Osteocyte (in vitro differentiated cells): Measurements from ENCODE around the gene C5. TPM values are rescaled to one million over a fixed set of nuclear protein-coding genes. Genes with fewer than 3 reads are reported as not detected.

Experiments
- DNase-seq: peaks from one replicate; pipeline ENCODE4 v3.0.0; 2021; ENCODE audit warnings: mixed read lengths; ENCODE audit not compliant: unreplicated experiment; ENCODE audit errors: extremely low spot score
- H3K27ac Mint-ChIP-seq: one replicate; pipeline ENCODE4 v1.8.0; 2021; ENCODE audit warnings: mild to moderate bottlenecking, mixed read lengths; ENCODE audit not compliant: unreplicated experiment
- H3K27me3 Mint-ChIP-seq: one replicate; pipeline ENCODE4 v1.8.0; 2021; ENCODE audit warnings: mixed read lengths; ENCODE audit not compliant: unreplicated experiment
- H3K36me3 Mint-ChIP-seq: one replicate; pipeline ENCODE4 v1.8.0; 2021; ENCODE audit warnings: mixed read lengths; ENCODE audit not compliant: unreplicated experiment
- H3K4me1 Mint-ChIP-seq: one replicate; pipeline ENCODE4 v1.8.0; 2021; ENCODE audit warnings: mixed read lengths; ENCODE audit not compliant: unreplicated experiment
- H3K4me3 Mint-ChIP-seq: one replicate; pipeline ENCODE4 v1.8.0; 2021; ENCODE audit warnings: mild to moderate bottlenecking, moderate library complexity, mixed read lengths; ENCODE audit not compliant: unreplicated experiment
- H3K9me3 Mint-ChIP-seq: one replicate; pipeline ENCODE4 v1.8.0; 2021; ENCODE audit warnings: mixed read lengths; ENCODE audit not compliant: unreplicated experiment
- CTCF ChIP-seq: fragments of 200-600 bp; sonication (generic); IDR thresholded peaks from 2 replicates; pipeline ENCODE4 v1.5.0; 2021; ENCODE audit warnings: antibody characterized with exemption, mild to moderate bottlenecking, moderate library complexity
- total RNA-seq: library from RNA; stranded (reverse); gene quantifications from 2 replicates; pipeline ENCODE4 v1.2.1, GENCODE V29; 2021

Gene C5
- total RNA-seq, 1 donor from 2014 or later = 6.3 TPM

- no peak overlapping the region for H3K27ac Mint-ChIP-seq
- H3K4me1 Mint-ChIP-seq = peaks cover 22% of the 10 kb centered on the region
- no peak overlapping the region for H3K4me3 Mint-ChIP-seq
- no peaks in the 10 kb centered on the region for H3K27me3 Mint-ChIP-seq
- peak; percentile 31 for TF ChIP-seq CTCF
- peaks cover 11% of the 10 kb centered on the region for H3K36me3 Mint-ChIP-seq
- no peak for DNase-seq
- peaks cover 15% of the 10 kb centered on the region for H3K9me3 Mint-ChIP-seq
These were observed 21.8 kb upstream of the C5 start for GRCh38 chr9:121071756-121072421.

- Mint-ChIP-seq H3K27ac (no peak overlapping the region), H3K9me3 (peaks cover 15% of the 10 kb centered on the region), H3K4me1 (peaks cover 22% of the 10 kb centered on the region), H3K27me3 (no peaks in the 10 kb centered on the region), H3K4me3 (no peak overlapping the region), H3K36me3 (peaks cover 11% of the 10 kb centered on the region)
- no peak for DNase-seq
- no peak for TF ChIP-seq CTCF
These were observed 21.3 kb upstream of the C5 start for GRCh38 chr9:121071370-121071755.

- peaks cover 16% of the 10 kb centered on the region for H3K4me1 Mint-ChIP-seq
- peaks cover 11% of the 10 kb centered on the region for H3K36me3 Mint-ChIP-seq
- H3K4me3 Mint-ChIP-seq = no peak overlapping the region
- no peak for TF ChIP-seq CTCF
- DNase-seq = no peak
- H3K27ac Mint-ChIP-seq = no peak overlapping the region
- H3K27me3 Mint-ChIP-seq = no peaks in the 10 kb centered on the region
- peaks cover 15% of the 10 kb centered on the region for H3K9me3 Mint-ChIP-seq
These were observed 19.3 kb upstream of the C5 start for GRCh38 chr9:121069396-121069795.

GRCh38 chr9:121067640-121068039 lies 17.6 kb upstream of the C5 start:
- DNase-seq = no peak
- Mint-ChIP-seq H3K4me3 (no peak overlapping the region), H3K27ac (no peak overlapping the region), H3K9me3 (peaks cover 15% of the 10 kb centered on the region), H3K36me3 (peaks cover 11% of the 10 kb centered on the region), H3K4me1 (no peaks in the 10 kb centered on the region), H3K27me3 (no peaks in the 10 kb centered on the region)
- TF ChIP-seq CTCF = no peak

GRCh38 chr9:121066850-121067249 lies 16.8 kb upstream of the C5 start:
- Mint-ChIP-seq H3K36me3 (peaks cover 11% of the 10 kb centered on the region), H3K27me3 (no peaks in the 10 kb centered on the region)

More at GRCh38 chr9:121066850-121067249, 16.8 kb upstream of the C5 start:
- no peak for DNase-seq
- no peak for TF ChIP-seq CTCF
- no peaks in the 10 kb centered on the region for H3K4me1 Mint-ChIP-seq
- no peak overlapping the region for H3K27ac Mint-ChIP-seq
- no peak overlapping the region for H3K4me3 Mint-ChIP-seq
- H3K9me3 Mint-ChIP-seq = peaks cover 15% of the 10 kb centered on the region
